Upper lobe of left lung (tissue), 6 donors: Measurements from ENCODE around the gene TBXA2R. TPM values are rescaled to one million over a fixed set of nuclear protein-coding genes. Genes with fewer than 3 reads are reported as not detected.
A peak's percentile ranks its signal among the peaks of the same experiment; 100 is the strongest.

Source experiments
- ATAC-seq, 2 donors: fragments of 200-7000 bp; cut with Tn5 transposase; one replicate each; pipeline ENCODE4 v1.9.1; 2022; ENCODE audit warnings: mild to moderate bottlenecking in 2 of 2, moderate library complexity in 2 of 2; ENCODE audit not compliant: low FRiP score in 2 of 2
- DNase-seq, 2 donors: peaks; one replicate each; pipeline ENCODE4 v3.0.0-alpha.2; 2019 to 2020
- H3K27ac ChIP-seq, 4 donors: fragments of 200-600 bp; sonication (generic); one replicate each; pipeline ENCODE4 v1.5.1; 2016 to 2019
- H3K27me3 ChIP-seq, 4 donors: fragments of 200-600 bp; sonication (generic); one replicate each; pipeline ENCODE4 v1.5.1; 2017 to 2019
- H3K36me3 ChIP-seq, 4 donors: fragments of 200-600 bp; sonication (generic); one replicate each; pipeline ENCODE4 v1.5.1; 2016 to 2019
- H3K4me1 ChIP-seq, 4 donors: fragments of 200-600 bp; sonication (generic); one replicate each; pipeline ENCODE4 v1.5.1; 2018 to 2019
- H3K4me3 ChIP-seq, 4 donors: fragments of 200-600 bp; sonication (generic); one replicate each; pipeline ENCODE4 v1.5.1; 2017 to 2019; ENCODE audit warnings: mild to moderate bottlenecking in 2 of 4, moderate library complexity in 1 of 4
- H3K9me3 ChIP-seq, 4 donors: fragments of 200-600 bp; sonication (generic); one replicate each; pipeline ENCODE4 v1.5.1; 2018 to 2019
- EP300 ChIP-seq, 4 donors: sonication (generic); formaldehyde crosslinking; IDR thresholded peaks; one replicate each; pipeline ENCODE4 v1.5.1; 2017; ENCODE audit warnings: antibody characterized with exemption in 4 of 4, control low read depth in 2 of 4
- POLR2A ChIP-seq, 4 donors: fragments of 450-650 bp; IDR thresholded peaks; one replicate each; pipeline ENCODE4 v1.5.1; 2016 to 2017; ENCODE audit warnings: antibody characterized with exemption in 4 of 4, mild to moderate bottlenecking in 2 of 4
- POLR2AphosphoS5 ChIP-seq, 2 donors: sonication (generic); formaldehyde crosslinking; IDR thresholded peaks; one replicate each; pipeline ENCODE4 v1.5.1; 2017; ENCODE audit warnings: antibody characterized with exemption in 2 of 2
- WGBS, 2 donors: methylation state at CpG; one replicate each; pipeline ENCODE4 v1.1.5; 2017 to 2018; 5-methylcytosine and 5-hydroxymethylcytosine counted together
- total RNA-seq, 6 donors: library from RNA; depleted of rRNA in 4 of 6; stranded (reverse); fragments of >200 nt in 4 of 6; gene quantifications; one replicate each; pipeline versions ENCODE4 v1.1.0 to v1.2.1, GENCODE V29; 2016 to 2021
- TF ChIP-seq, protein P1 (sequence below), 6 experiments: fragments of 450-650 bp in 4 of 6; fragments of 200-600 bp in 2 of 6; sonication (generic) in 2 of 6; IDR thresholded peaks; one replicate each; pipeline ENCODE4 v1.5.1; 2016 to 2019; ENCODE audit warnings: antibody characterized with exemption in 6 of 6
- donor health status: DM: no; HTN: no; CAD: no; lungs with moderate emphysema.
- donor health status: DM: no; HTN: yes; CAD: no; lungs with severe emphysema.

Gene TBXA2R
- total RNA-seq, 6 donors from 2014 or later, result 0.49 to 7.0 (median 2.6) TPM

DNA sequence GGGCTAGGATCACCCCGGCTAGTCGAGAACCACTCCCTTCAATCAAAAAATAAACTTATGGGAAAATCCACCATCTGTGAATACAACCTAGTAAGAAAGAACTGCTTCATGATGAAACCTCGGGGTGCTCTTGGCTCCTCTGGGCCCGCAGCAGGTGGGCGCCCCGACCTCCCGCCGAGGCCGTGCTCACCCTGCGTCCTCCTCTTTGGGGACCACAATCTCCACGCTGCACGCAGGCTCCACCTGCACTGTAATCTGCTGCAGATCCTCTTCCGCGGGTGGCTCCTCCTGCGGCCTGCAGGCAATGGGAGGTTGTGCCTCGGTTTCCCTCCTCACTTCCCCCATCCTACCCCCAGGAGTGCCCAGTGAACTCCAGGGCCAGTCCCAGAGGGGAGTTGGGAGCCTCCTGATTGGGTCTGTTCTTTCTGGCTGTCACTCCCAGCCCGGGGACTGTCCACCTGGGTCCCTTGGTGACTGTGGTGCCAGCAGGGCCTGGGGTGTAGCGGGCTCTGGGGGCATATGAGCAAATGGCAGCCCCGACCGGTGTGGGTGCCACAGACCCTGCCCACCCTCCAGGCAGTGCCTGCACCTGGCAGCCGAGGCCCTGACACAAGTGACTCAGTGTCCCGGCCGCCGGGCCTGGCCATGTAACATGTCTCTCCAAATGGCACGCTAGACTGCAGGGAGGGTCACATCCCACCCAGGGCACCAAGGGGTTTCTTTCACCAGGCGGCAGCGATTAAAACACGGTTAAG lies 35.0 kb upstream of the TBXA2R start:
- Histone ChIP-seq H3K4me1 (no peaks in the 10 kb centered on the region), H3K4me3 (no peak overlapping the region), H3K27me3 (no peaks in the 10 kb centered on the region), H3K36me3 (peaks cover 7 to 100% (median 75%) of the 10 kb centered on the region in 4 donors), H3K9me3 (no peaks in the 10 kb centered on the region), H3K27ac (no peak overlapping the region)
- TF ChIP-seq, protein P1, sequence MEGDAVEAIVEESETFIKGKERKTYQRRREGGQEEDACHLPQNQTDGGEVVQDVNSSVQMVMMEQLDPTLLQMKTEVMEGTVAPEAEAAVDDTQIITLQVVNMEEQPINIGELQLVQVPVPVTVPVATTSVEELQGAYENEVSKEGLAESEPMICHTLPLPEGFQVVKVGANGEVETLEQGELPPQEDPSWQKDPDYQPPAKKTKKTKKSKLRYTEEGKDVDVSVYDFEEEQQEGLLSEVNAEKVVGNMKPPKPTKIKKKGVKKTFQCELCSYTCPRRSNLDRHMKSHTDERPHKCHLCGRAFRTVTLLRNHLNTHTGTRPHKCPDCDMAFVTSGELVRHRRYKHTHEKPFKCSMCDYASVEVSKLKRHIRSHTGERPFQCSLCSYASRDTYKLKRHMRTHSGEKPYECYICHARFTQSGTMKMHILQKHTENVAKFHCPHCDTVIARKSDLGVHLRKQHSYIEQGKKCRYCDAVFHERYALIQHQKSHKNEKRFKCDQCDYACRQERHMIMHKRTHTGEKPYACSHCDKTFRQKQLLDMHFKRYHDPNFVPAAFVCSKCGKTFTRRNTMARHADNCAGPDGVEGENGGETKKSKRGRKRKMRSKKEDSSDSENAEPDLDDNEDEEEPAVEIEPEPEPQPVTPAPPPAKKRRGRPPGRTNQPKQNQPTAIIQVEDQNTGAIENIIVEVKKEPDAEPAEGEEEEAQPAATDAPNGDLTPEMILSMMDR (IDR thresholded peaks at IDR 0.05), result no peak
- no peak for TF ChIP-seq EP300 (IDR thresholded peaks at IDR 0.05)
- TF ChIP-seq POLR2AphosphoS5 (IDR thresholded peaks at IDR 0.05), result no peak
- TF ChIP-seq POLR2A (IDR thresholded peaks at IDR 0.05), result no peak
- ATAC-seq (no peak), DNase-seq (peak in 1 of 2 donors; percentile 76)
- 94 to 97% methylated on average over 18 to 27 of the region's 28 CpGs for WGBS, 2 donors

DNA sequence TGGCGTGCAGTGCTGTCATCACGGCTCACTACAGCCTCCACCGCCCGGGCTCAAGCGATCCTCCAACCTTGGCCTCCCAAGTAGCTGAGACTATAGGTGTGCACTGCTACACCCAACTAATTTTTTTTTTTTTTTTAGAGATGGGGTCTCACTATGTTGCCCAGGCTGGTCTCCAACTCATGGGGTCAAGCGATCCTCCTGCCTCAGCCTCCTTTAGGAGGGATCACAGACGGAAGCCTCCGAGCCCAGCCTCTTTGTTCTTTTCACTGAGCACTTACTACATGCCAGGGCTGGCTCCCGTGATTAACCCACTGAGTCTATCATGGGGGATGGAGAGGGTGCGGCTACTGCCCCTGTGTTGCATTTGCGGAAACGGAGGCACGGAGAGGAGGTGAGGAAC lies 32.8 kb upstream of the TBXA2R start:
- Histone ChIP-seq H3K27ac (no peak overlapping the region), H3K9me3 (no peaks in the 10 kb centered on the region), H3K4me1 (no peaks in the 10 kb centered on the region), H3K4me3 (no peak overlapping the region), H3K36me3 (peaks cover 7 to 87% (median 69%) of the 10 kb centered on the region in 4 donors), H3K27me3 (no peaks in the 10 kb centered on the region)
- no peak for TF ChIP-seq POLR2A (IDR thresholded peaks at IDR 0.05)
- TF ChIP-seq, protein P1 (IDR thresholded peaks at IDR 0.05), result no peak
- no peak for TF ChIP-seq EP300 (IDR thresholded peaks at IDR 0.05)
- TF ChIP-seq POLR2AphosphoS5 (IDR thresholded peaks at IDR 0.05), result no peak
- DNase-seq (no peak), ATAC-seq (no peak)
- 98 to 99% methylated on average over 13 of the region's 13 CpGs for WGBS, 2 donors

DNA sequence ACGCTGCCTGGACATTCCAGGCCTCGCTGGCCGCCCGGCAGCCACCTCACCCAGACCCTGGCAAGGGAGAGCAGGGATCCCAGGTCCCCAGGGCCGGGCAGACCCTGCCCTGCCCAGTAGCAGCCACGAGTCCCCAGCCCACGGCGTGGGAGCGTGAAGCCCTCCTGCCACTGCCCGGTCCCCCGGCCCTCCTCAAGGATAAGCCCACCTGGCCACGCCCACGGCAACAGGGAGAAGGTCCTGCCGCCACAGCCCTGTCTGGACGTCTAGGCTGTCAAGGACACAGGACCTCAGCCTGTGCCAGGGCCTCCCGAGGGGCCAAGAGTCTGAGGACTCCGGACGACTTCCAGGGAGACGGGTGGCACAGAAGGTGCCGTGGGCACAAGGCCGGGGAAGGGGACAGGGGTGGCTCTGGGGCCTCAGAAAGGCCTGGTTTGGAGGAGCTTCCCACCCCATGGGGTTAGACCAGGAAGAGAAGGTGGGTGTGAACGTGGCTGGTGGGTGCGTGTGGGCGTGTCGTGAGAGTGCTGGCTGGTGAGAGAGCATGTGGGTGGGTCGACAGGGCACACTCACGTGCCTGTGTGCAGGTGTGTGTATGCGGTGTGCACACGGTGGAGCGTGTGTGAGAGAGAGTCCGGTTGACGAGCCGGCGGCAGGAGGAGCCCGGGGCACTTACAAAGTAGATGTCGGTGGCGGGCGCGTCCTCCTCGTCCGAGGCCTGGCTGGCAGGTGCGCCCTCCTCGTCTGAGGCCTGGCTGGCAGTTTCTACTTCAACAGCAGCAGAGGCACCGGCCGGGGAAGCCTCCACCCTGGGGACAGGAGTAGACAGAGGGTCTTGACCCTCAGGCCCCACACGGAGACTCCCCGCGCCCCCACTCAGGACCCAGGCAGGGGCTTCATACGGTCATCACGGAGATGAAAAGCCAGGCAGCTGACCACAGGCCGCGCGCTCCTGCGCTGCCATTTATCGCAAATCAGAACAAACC lies 31.8 kb upstream of the TBXA2R start:
- no peaks in the 10 kb centered on the region for H3K9me3 ChIP-seq
- no peaks in the 10 kb centered on the region for H3K4me1 ChIP-seq
- H3K36me3 ChIP-seq, result peaks cover 7 to 82% (median 66%) of the 10 kb centered on the region in 4 donors
- 93 to 95% methylated on average over 31 to 35 of the region's 55 CpGs for WGBS, 2 donors
- peak in 1 of 2 donors; percentile 78 for DNase-seq
- no peak overlapping the region for H3K27ac ChIP-seq
- TF ChIP-seq, protein P1 (IDR thresholded peaks at IDR 0.05), result no peak
- TF ChIP-seq EP300 (IDR thresholded peaks at IDR 0.05), result no peak
- H3K27me3 ChIP-seq, result no peaks in the 10 kb centered on the region
- peak in 1 of 2 donors; percentile 13 for ATAC-seq
- H3K4me3 ChIP-seq, result no peak overlapping the region

DNA sequence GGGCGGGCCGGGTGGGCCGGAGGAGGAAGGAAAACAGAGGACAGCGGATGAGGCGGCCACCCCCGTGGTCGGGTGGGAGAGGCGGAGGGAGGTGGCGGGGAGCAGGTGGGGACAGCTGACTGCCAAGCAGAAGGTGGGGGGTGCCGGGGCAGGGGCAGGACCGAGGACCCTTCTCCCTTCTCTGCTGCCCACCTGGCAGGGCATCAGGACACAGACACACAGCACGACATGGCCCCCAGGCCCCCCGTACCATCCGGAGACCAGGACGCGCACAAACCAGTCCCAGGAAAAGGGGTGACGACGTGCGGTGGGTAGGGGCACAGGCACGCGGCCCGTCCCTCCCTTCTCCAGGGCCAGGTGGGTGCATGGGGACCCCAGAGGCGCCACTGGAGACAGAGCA lies 30.9 kb upstream of the TBXA2R start:
- WGBS, 2 donors, result 92 to 99% methylated on average over 13 to 16 of the region's 23 CpGs
- Histone ChIP-seq H3K27ac (no peak overlapping the region), H3K4me3 (no peak overlapping the region), H3K36me3 (peaks cover 7 to 83% (median 63%) of the 10 kb centered on the region in 4 donors), H3K27me3 (no peaks in the 10 kb centered on the region), H3K4me1 (no peaks in the 10 kb centered on the region), H3K9me3 (no peaks in the 10 kb centered on the region)
- DNase-seq (peak in 1 of 2 donors; percentile 77), ATAC-seq (no peak)
- TF ChIP-seq POLR2A (IDR thresholded peaks at IDR 0.05), result no peak
- no peak for TF ChIP-seq POLR2AphosphoS5 (IDR thresholded peaks at IDR 0.05)
- no peak for TF ChIP-seq EP300 (IDR thresholded peaks at IDR 0.05)
- TF ChIP-seq, protein P1 (IDR thresholded peaks at IDR 0.05), result no peak
